HFF-Myc (cell line): ENCODE measurements around the gene ZNF207.
"Not testable (repeated sequence)": the region's sequence is repeated elsewhere in the genome, so short reads cannot be mapped to it uniquely, and the experiment has no call there.

ENCODE experiments used
- DNase-seq: peaks from one replicate; pipeline ENCODE4 v3.0.0-alpha.2; 2011; ENCODE audit warnings: low read depth; ENCODE audit errors: extremely low read depth
- H3K4me3 ChIP-seq: replicated peaks from 2 replicates; pipeline ENCODE4 v1.5.1; 2011; ENCODE audit warnings: low read depth, mild to moderate bottlenecking, control low read depth, low read length
- TF ChIP-seq, protein P1 (sequence below): IDR thresholded peaks from 2 replicates; pipeline ENCODE4 v1.5.1; 2012; ENCODE audit warnings: mild to moderate bottlenecking, low read depth, low read length, control low read depth; ENCODE audit errors: missing control alignments

ZNF207 gene

DNA sequence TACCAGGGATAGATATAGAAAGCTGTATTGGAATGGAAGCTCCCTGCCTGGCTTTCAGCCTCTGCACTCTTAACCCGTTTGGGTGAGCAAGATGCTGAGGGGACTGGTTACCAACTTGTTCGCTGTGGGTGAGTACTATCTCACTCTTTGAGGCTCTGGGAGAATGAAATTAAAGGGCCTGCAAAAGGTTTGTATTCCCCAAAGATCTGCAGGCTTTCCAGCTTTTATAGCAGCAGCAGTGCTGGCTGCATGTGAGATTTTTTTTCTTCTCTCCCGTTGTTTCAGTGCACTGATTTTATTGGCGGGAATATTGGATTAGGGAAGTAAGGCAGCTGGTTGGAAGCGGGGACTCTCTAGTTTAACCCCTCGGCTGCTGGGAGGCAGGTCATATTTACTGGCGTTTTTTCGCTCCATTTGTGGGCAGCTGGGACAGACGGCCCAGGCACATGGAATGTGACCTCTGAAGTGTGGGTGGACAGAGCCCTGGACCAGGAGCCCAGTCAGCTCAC lies 38.9 kb upstream of the ZNF207 start:
- DNase-seq: no peak
- TF ChIP-seq, protein P1, sequence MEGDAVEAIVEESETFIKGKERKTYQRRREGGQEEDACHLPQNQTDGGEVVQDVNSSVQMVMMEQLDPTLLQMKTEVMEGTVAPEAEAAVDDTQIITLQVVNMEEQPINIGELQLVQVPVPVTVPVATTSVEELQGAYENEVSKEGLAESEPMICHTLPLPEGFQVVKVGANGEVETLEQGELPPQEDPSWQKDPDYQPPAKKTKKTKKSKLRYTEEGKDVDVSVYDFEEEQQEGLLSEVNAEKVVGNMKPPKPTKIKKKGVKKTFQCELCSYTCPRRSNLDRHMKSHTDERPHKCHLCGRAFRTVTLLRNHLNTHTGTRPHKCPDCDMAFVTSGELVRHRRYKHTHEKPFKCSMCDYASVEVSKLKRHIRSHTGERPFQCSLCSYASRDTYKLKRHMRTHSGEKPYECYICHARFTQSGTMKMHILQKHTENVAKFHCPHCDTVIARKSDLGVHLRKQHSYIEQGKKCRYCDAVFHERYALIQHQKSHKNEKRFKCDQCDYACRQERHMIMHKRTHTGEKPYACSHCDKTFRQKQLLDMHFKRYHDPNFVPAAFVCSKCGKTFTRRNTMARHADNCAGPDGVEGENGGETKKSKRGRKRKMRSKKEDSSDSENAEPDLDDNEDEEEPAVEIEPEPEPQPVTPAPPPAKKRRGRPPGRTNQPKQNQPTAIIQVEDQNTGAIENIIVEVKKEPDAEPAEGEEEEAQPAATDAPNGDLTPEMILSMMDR: no peak
- H3K4me3 ChIP-seq: no peak overlapping the region

GRCh38 chr17:32314636-32315035 lies 35.3 kb upstream of the ZNF207 start:
- no peak overlapping the region for H3K4me3 ChIP-seq
- TF ChIP-seq, protein P1: no peak
- DNase-seq: no peak

GRCh38 chr17:32315171-32315570 lies 34.8 kb upstream of the ZNF207 start:
- H3K4me3 ChIP-seq: no peak overlapping the region
- DNase-seq: no peak
- TF ChIP-seq, protein P1: no peak

DNA sequence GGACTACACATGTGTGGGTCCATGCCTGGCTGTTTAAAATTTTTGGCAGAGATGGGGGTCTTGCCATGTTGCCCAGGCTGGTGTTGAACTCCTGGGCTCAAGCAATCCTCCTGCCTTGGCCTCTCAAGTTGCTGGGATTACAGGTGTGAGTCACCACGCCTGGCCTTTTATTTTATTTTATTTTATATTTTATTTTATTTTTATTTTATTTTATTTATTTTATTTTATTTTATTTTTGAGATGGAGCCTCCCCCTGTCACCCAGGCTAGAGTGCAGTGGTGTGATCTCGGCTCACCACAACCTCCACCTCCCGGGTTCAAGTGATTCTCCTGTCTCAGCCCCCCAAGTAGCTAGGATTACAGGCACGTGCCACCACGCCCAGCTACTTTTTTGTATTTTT lies 33.3 kb upstream of the ZNF207 start:
- H3K4me3 ChIP-seq, DNase-seq: not testable (repeated sequence)

GRCh38 chr17:32317353-32317752 lies 32.6 kb upstream of the ZNF207 start:
- TF ChIP-seq, protein P1: no peak
- no peak overlapping the region for H3K4me3 ChIP-seq

DNA sequence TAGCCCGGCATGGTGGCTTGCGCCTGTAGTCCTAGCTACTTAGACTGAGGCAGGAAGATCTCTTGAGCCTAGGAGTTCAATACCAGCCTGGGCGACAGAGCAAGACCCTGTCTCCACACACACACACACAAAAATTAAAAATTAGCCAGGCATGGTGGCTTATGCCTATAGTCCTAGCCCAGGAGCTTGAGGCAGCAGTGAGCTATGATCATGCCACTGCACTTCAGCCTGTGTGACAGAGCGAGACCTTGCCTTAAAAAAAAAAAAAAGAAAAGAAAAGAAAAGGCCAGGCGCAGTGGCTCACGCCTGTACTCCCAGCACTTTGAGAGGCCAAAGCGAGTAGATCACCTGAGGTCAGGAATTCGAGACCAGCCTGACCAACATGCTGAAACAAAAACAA lies 31.9 kb upstream of the ZNF207 start:
- H3K4me3 ChIP-seq: no peak overlapping the region
- TF ChIP-seq, protein P1: no peak

More at GRCh38 chr17:32317353-32317752, 32.6 kb upstream of the ZNF207 start:
- no peak for DNase-seq

DNA sequence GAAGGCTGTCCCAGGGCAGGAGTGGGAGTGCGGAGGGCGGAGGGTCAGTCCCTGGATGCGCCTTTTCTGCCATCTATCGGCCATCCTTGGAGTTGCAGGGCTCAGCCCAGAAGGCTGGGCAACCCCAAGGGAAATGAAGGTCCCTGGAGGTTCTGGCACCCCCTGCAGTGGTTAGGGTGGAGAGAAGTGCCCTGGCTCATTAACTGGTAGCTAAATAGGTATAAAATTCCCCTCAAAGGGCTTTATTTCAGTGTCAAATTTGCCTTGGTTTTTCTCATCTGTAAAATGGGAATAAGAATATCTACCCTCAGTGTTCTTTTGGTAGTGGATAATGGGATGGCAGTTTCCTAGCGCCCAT lies 30.4 kb upstream of the ZNF207 start:
- TF ChIP-seq, protein P1: peak; percentile 97
- no peak overlapping the region for H3K4me3 ChIP-seq
- DNase-seq: peak; percentile 30

More for the DNA sequence above, 31.9 kb upstream of the ZNF207 start:
- no peak for DNase-seq

DNA sequence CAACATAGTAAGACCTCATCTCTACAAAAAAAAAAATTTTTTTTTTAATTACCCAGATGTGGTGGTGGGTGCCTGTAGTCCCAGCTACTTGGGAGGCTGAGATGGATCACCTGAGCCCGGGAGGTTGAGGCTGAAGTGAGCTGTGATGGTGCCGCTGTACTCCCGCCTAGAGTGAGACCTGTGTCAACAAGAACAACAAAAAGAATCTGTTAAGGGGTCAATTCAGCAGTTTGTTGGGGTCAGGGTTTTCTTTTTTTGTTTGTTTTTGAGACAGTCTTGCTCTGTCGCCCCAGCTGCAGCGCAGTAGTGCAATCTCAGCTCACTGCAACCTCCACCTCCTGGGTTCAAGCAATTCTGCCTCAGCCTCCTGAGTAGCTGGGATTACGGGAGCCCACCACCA lies 29.9 kb upstream of the ZNF207 start:
- not testable (repeated sequence) for DNase-seq, H3K4me3 ChIP-seq
